Cerebellar nuclear complex (tissue), 1 donor: ENCODE data around the gene LRRC26.
"Not testable (repeated sequence)": the region's sequence is repeated elsewhere in the genome, so short reads cannot be mapped to it uniquely, and the experiment has no call there.

Experiments used
- DNase-seq, 2 experiments: peaks; one replicate each; lab custom pipeline; 2025; lab: John Stamatoyannopoulos, UW

Gene LRRC26

GRCh38 chr9:137136881-137137607, 32.8 kb downstream of the LRRC26 start:
- DNase-seq: no peak

- no peak for DNase-seq
Observed at GRCh38 chr9:137136261-137136880, 33.5 kb downstream of the LRRC26 start.

- not testable (repeated sequence) for DNase-seq
Observed at GRCh38 chr9:137135154-137135553, 34.7 kb downstream of the LRRC26 start.

- DNase-seq: no peak
Observed at GRCh38 chr9:137134191-137134590, 35.7 kb downstream of the LRRC26 start.

GRCh38 chr9:137130176-137130755, 39.6 kb downstream of the LRRC26 start:
- DNase-seq: no peak

DNA sequence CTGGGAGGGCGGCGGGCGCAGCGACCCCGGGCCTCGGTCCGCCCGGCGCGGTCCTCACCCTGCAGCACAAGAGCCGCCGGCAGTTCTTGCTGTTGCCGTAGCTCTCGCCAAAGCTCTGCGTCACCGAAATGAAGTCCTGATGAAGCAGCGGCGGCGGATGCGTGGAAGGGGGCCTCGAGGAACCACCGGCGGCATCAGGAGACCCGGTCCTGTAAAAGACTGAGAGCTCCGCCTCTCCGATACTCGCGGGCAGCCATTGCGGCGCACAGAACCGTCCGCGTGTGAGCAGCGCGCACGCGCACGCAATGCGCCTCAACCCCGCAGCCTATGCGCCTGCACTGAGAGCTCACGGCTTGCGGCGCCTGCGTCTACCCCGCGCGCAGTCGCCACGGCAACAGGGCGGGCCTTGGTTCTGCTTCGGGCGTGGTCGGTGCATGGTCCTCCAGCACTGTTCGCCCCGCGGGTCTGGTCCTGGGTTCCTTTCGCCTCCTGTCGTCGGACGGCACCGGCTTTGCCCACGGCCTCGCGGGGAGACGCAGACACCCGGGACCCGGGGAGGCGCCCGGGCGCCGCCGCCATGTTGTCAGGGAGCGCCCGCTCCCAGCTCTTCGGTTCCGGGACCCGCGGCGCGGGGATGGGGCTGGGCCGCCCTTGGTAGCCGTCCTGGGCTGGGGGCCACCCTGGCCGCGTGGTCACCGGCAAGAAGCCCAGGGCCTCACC, 40.2 kb downstream of the LRRC26 start:
- peak in 1 of 2 experiments; percentile 68 for DNase-seq

DNA sequence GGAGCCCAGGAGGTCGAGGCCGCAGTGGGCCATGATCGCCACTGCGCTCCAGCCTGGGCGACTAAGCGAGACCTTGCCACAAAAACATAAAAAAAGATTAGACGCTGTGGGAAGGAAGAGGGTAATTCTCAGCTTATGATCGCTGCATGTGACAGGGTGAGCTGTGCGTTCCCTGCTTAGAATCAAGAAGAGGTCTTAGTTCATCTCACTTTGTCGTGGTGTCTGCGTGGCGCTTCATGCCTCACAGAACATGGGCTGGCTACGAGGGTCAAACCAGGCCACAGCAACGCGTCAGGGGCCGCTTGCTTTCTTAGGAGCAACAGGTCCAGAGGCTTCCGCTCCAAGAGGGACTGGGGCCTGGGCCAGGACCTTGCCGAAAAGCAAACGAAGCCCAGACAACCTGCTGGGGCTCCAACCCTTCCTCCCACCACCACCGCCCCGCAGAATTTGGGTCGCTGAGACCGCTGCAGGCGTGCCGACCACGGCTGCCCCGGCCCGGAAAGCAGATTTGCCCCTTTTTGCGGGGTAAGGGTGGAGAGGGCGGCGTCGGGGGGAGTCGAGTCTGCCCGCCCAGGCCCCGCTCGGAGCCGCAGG, 40.9 kb downstream of the LRRC26 start:
- no peak for DNase-seq

GRCh38 chr9:137128158-137128861, 41.5 kb downstream of the LRRC26 start:
- DNase-seq: no peak

GRCh38 chr9:137127301-137128157, 42.3 kb downstream of the LRRC26 start:
- DNase-seq: no peak

- no peak for DNase-seq
Observed at GRCh38 chr9:137126786-137127185, 43.1 kb downstream of the LRRC26 start.

DNA sequence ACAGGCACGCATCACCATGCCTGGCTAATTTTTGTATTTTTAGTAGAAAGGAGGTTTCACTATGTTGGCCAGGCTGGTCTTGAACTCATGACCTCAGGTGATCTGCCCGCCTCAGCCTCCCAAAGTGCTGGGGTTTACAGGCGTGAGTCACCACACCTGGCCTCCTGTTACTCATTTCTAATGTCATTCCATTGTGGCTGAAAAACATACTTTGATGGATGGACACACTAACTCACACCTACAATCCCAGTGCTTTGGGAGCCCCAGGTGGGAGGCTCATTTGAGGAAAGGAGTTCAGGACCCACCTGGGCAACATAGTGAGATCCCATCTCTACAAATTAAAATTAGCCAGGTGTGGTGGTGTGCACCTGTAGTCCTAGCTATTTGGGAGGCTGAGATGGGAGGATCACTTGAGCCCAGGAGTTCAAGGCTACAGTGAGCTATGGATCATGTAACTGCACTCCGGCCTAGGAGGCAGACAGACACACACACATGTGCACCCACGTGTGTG, 45.8 kb downstream of the LRRC26 start:
- not testable (repeated sequence) for DNase-seq

- DNase-seq: no peak
Observed at GRCh38 chr9:137123468-137123837, 46.4 kb downstream of the LRRC26 start.

DNA sequence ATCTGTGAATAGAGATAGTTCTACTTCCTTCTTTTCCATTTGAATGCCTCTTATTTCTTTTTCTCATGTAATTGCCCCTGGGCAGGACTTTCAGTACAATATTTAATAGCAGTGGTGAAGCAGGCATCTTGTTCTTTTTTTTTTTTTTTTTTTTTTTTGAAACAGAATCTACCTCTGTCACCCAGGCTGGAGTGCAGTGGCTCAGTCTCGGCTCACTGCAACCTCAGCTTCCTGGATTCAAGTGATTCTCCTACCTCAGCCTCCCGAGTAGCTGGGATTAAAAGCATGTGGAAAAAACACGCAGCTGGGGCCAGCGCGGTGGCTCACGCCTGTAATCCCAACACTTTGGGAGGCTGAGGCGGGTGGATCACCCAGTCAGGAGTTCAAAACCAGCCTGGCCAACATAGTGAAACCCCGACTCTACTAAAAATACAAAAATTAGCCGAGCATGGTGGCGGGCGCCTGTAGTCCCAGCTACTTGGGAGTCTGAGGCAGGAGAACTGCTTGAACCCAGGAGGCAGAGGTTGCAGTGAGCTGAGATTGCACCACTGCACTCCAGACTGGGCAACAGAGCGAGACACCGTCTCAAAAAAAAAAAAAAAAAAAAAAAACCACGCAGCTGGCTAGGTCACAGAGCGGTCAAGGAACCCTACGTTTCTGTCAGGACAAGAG, 46.9 kb downstream of the LRRC26 start:
- not testable (repeated sequence) for DNase-seq

- not testable (repeated sequence) for DNase-seq
Observed at GRCh38 chr9:137121927-137122795, 47.7 kb downstream of the LRRC26 start.
